Tibial artery (tissue), 4 donors: ENCODE data around the gene AP2M1.

Experiments
- DNase-seq, 2 donors: peaks; one replicate each; pipeline ENCODE4 v3.0.0-alpha.2; 2019
- H3K27ac ChIP-seq, 2 donors: fragments of 200-600 bp; sonication (generic) in 1 of 2; 1 replicate in 1 of 2; 2 replicates in 1 of 2; pipeline ENCODE4 v1.5.1; 2018 to 2019; ENCODE audit warnings: mild to moderate bottlenecking in 1 of 2
- H3K27me3 ChIP-seq, 2 donors: fragments of 200-600 bp; sonication (generic) in 1 of 2; one replicate each; pipeline versions ENCODE4 v1.5.1 to v1.6.0; 2016 to 2019
- H3K36me3 ChIP-seq, 3 donors: fragments of 200-600 bp; sonication (generic) in 2 of 3; one replicate each; pipeline ENCODE4 v1.5.1; 2016 to 2019; ENCODE audit warnings: mild to moderate bottlenecking in 2 of 3
- H3K4me1 ChIP-seq, 4 donors: fragments of 200-600 bp; sonication (generic) in 2 of 4; 1 replicate in 3 of 4; 2 replicates in 1 of 4; pipeline ENCODE4 v1.5.1; 2016 to 2019
- H3K4me3 ChIP-seq, 2 donors: fragments of 200-600 bp; sonication (generic) in 1 of 2; 1 replicate in 1 of 2; 2 replicates in 1 of 2; pipeline ENCODE4 v1.5.1; 2018 to 2019; ENCODE audit warnings: mild to moderate bottlenecking in 2 of 2
- H3K9me3 ChIP-seq, 3 donors: fragments of 200-600 bp; sonication (generic) in 1 of 3; one replicate each; pipeline ENCODE4 v1.5.1; 2016 to 2019
- CTCF ChIP-seq, 2 experiments: fragments of 200-600 bp in 1 of 2; fragments of 450-650 bp in 1 of 2; IDR thresholded peaks; one replicate each; pipeline ENCODE4 v1.5.1; 2017 to 2019; ENCODE audit warnings: antibody characterized with exemption in 2 of 2, mild to moderate bottlenecking in 1 of 2, moderate library complexity in 1 of 2
- intact Hi-C: fragments of 100-400 bp; cut with DNase I; formaldehyde crosslinking; loops from one replicate; pipeline ENCODE4 v1.15.0; 2023; ENCODE audit warnings: low total_unique reads

AP2M1 gene

GRCh38 chr3:184134746-184135148 lies 39.9 kb upstream of the AP2M1 start:
- peaks cover under 1 to 24% (median 18%) of the 10 kb centered on the region in 3 donors for H3K36me3 ChIP-seq
- no peaks in the 10 kb centered on the region for H3K27me3 ChIP-seq
- peaks cover 0 to 25% (median 11%) of the 10 kb centered on the region in 4 donors for H3K4me1 ChIP-seq
- no peaks in the 10 kb centered on the region for H3K9me3 ChIP-seq
- peak in 1 of 2 donors; percentile 68 for DNase-seq
- no peak for TF ChIP-seq CTCF (IDR thresholded peaks at IDR 0.05)
- H3K27ac ChIP-seq: peak overlapping the region; percentile 86 to 95
- intact Hi-C loops: loop anchor here (2.0 to 5.0 kb wide), 4 partner anchors 22 to 163 kb away; partner anchors contain the start of genes ABCC5 and PSMD2
- peak overlapping the region; percentile 74 to 93 for H3K4me3 ChIP-seq

- no peaks in the 10 kb centered on the region for H3K9me3 ChIP-seq
- H3K36me3 ChIP-seq: peaks cover 6 to 30% (median 24%) of the 10 kb centered on the region in 3 donors
- peak within 1 kb of the TSS; percentile 74 to 93 for H3K4me3 ChIP-seq
- peak; percentile 92 to 93 for DNase-seq
- H3K27ac ChIP-seq: peak within 1 kb of the TSS; percentile 86 to 95
- TF ChIP-seq CTCF (IDR thresholded peaks at IDR 0.05): peak in 1 of 2 experiments; percentile 21
- no peaks in the 10 kb centered on the region for H3K27me3 ChIP-seq
- intact Hi-C loops: loop anchor here (2.0 to 5.0 kb wide), 4 partner anchors 21 to 162 kb away; partner anchors contain the start of genes ABCC5 and PSMD2
- H3K4me1 ChIP-seq: peaks cover 0 to 25% (median 11%) of the 10 kb centered on the region in 4 donors
Observed at GRCh38 chr3:184135149-184135910, 39.3 kb upstream of the AP2M1 start, which contains the start of gene EIF2B5. EIF2B5 (plus strand) TSS chr3:184135358; CDS start chr3:184135386, 28 bp downstream.

GRCh38 chr3:184135911-184136260 lies 38.8 kb upstream of the AP2M1 start:
- H3K4me3 ChIP-seq: peak overlapping the region; percentile 74 to 93
- peaks cover 12 to 36% (median 30%) of the 10 kb centered on the region in 3 donors for H3K36me3 ChIP-seq
- no peaks in the 10 kb centered on the region for H3K27me3 ChIP-seq
- no peak for DNase-seq
- intact Hi-C loops: loop anchor here (2.0 to 5.0 kb wide), 4 partner anchors 21 to 161 kb away; partner anchors contain the start of genes ABCC5 and PSMD2
- no peak for TF ChIP-seq CTCF (IDR thresholded peaks at IDR 0.05)
- H3K4me1 ChIP-seq: peaks cover 0 to 25% (median 11%) of the 10 kb centered on the region in 4 donors
- H3K27ac ChIP-seq: peak overlapping the region; percentile 86 to 95
- H3K9me3 ChIP-seq: no peaks in the 10 kb centered on the region

GRCh38 chr3:184140436-184140835 lies 34.2 kb upstream of the AP2M1 start:
- Histone ChIP-seq H3K27me3 (no peaks in the 10 kb centered on the region), H3K4me3 (no peak overlapping the region), H3K4me1 (peaks cover 0 to 20% (median 12%) of the 10 kb centered on the region in 4 donors), H3K9me3 (no peaks in the 10 kb centered on the region), H3K36me3 (peaks cover 57 to 81% (median 75%) of the 10 kb centered on the region in 3 donors), H3K27ac (no peak overlapping the region)
- TF ChIP-seq CTCF (IDR thresholded peaks at IDR 0.05): no peak
- intact Hi-C loops: no loop called here
- DNase-seq: no peak

GRCh38 chr3:184142199-184142598 lies 32.5 kb upstream of the AP2M1 start:
- Histone ChIP-seq H3K4me3 (no peak overlapping the region), H3K27ac (no peak overlapping the region), H3K4me1 (peaks cover 0 to 10% (median 3%) of the 10 kb centered on the region in 4 donors), H3K9me3 (no peaks in the 10 kb centered on the region), H3K36me3 (peaks cover 69 to 95% (median 90%) of the 10 kb centered on the region in 3 donors), H3K27me3 (no peaks in the 10 kb centered on the region)
- no peak for TF ChIP-seq CTCF (IDR thresholded peaks at IDR 0.05)
- intact Hi-C loops: no loop called here
- DNase-seq: no peak
